Left renal cortex interstitium (tissue), 4 donors: ENCODE measurements around the gene DNAJB7. TPM values are rescaled to one million over a fixed set of nuclear protein-coding genes. Genes with fewer than 3 reads are reported as not detected.
A peak's percentile ranks its signal among the peaks of the same experiment; 100 is the strongest.
"Not testable (repeated sequence)": the region's sequence is repeated elsewhere in the genome, so short reads cannot be mapped to it uniquely, and the experiment has no call there.

Experiments used
- DNase-seq, 4 donors: peaks; one replicate each; pipeline ENCODE4 v3.0.0-alpha.2; 2013; ENCODE audit warnings: low read depth in 4 of 4, low spot score in 2 of 4, missing footprints in 1 of 4
- polyA plus RNA-seq, 4 donors: library from polyadenylated mRNA; unstranded; fragments of 120-200 nt; gene quantifications; one replicate each; pipeline ENCODE4 v1.2.1, GENCODE V29; 2013; ENCODE audit not compliant: insufficient read length in 4 of 4

DNAJB7 gene
- polyA plus RNA-seq, 4 donors: 0.20 to 1.0 (median 0.56) TPM

DNA sequence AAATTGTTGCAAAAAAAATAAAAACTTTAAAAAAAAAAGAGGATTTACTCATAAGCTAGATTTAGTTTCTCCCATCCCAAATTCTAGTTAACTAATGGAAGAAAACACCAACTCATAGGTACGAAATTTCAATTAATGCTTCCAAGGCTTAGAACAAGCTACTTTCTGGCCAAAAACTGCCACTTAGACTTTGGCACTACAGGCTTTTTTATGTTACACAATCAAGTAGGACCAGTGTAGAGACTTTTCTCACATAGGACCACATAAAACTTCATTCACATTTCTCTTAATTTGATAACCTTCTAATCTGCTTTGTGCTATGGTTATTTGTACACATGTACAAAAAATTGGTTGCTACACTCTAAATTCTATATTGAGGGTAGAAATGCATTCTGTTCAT is 8.6 kb downstream of the DNAJB7 start:
- no peak for DNase-seq

DNA sequence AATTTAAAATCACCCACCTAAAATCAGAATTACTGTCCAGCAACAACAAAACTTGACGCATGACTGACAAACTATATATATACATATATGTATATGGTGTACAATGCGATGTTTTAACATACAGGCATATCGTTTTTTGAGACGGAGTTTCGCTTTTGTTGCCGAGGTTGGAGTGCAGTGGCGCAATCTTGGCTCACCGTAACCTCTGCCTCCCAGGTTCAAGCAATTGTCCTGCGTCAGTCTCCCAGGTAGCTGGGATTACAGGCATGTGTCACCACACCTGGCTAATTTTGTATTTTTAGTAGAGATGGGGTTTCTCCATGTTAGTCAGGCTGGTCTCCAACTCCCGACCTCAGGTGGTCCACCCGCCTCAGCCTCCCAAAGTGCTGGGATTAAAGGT is 16.1 kb downstream of the DNAJB7 start:
- not testable (repeated sequence) for DNase-seq

DNA sequence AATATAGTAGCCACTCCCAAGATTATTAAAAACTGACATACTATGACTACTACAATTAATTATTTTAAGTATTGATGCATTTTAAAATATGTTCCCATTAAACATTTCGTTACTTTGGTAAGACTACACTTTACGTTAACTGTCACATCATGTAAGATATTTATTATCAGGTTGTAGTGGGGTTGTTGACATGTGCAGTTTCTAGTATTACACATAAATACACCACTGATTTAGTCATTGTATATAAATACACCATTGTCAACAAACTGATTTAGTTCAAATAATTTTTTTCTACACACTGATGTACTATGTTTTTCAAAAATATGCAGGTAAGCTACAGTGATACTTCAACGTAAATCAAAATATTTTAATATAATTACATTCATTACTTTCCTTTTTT is 17.0 kb downstream of the DNAJB7 start:
- no peak for DNase-seq

DNA sequence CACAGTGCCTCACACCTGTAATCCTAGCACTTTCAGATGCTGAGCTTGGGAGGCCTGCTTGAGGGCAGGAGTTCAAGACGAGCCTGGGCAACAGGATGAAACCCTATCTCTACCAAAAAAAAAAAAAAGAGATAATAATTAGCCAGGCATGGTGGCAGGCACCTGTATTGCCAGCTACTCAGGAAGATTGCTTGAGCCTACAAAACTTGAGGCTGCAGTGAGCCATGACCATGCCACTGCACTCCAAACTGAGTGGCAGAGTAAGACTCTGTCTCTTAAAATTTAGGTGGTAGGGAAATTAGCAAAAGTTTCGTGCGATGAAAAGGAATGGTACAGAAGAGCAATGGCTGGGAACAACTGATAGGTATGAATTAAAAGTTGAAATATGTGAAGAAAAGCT is 23.4 kb downstream of the DNAJB7 start:
- DNase-seq: no peak

DNA sequence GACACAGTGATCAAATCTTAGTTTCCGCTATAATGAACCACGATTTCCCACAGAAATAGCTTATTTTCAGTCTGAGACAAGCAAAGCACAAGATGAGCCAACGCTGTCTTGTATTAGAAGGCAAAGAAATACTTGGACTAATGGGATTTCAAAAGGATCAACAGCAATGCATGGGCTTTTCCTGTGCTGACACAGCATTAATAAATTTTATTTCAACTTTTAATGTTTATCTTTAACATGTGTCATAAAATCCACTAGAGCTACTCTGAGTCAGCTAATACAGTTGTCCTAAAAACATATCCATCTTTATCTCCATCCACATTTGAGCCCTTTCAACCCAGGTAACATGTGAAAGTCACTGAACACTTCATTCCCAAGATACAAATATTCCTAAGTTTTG is 27.3 kb downstream of the DNAJB7 start:
- no peak for DNase-seq

DNA sequence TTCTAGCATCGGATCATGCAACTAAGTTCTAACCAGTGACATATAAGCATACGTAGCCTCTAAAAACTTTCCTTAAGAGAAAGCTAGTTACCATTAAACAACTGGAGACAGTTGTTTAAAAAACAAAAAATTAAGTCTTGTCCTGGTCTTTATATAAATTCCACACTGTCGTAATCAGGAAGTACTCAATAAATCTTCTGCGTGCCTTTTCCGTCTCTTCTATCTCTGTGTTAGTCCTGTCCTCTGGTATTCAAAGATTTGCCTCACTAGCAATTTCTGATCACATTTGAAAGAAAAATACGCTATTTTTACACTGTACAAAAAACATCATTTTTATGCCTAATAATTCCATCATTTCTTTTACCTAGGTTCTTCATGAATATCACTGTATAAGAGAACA is 32.8 kb downstream of the DNAJB7 start:
- no peak for DNase-seq

DNA sequence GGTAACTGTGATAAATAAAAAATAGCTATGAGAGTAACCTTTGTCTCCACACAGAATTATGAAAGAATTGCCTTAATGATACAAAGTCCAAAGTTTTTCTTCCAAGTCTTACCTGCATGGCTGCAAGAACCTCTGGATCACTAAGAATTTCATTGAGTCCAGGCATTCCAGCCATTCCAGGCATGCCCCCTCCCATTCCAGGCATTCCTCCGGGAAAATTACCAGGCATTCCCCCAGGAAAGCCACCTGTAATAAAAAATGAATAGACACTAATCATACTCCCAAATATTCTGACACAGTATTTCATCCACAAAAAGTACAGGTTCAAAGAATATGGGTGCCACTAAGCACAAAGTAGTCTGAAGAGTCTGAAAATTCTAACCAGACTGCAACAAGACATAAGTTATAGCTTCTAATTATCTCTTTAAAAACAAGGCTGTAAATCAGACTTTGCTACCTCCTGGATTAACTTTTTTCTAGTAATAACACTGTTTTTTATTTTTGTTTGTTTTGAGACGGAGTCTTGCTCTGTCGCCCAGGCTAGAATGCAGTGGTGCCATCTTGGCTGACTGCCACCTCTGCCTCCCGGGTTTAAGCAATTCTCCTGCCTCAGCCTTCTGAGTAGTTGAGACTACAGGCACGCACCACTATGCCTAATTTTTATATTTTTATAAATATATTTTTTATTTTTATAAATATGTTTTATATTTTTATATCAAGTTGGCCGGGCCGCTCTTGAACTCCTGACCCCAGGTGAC is 34.8 kb downstream of the DNAJB7 start:
- DNase-seq: no peak

DNA sequence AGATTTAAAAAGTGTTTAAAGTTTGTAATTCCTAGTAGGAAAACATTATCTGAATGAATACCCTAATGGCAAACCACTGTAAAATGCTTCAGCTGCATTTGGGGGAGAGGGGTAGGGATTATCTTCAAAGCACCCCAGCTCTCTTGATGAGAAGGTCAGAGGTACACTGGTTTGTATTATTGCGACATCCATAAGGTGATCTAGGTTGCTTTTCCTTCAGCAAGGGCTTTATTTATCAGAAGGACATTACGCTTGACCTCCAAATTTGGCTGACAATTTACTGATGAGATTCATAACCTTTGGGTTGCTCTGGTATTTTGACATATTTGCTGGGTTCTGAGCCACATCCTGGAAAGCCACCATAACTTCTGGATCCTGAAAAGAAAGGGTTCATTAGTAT is 35.6 kb downstream of the DNAJB7 start:
- not testable (repeated sequence) for DNase-seq

DNA sequence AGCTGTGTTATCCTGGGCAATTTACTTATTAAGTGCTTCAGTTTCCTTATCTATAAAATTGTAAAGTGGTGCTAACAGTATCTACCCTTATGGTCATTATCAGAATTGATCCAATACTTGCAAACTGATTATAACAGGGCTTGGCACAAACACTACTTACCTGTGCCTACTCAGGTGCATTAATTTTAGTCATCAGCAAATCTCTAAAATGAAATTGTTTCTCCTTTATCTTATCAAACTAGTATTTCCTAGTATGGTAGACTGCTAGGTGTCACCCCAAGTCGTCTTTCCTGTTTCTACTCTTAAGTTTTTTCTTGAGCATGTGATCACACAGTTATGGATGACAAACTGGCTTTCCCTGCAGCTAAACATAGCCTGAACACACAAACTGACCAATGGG is 38.5 kb downstream of the DNAJB7 start:
- DNase-seq: no peak

DNA sequence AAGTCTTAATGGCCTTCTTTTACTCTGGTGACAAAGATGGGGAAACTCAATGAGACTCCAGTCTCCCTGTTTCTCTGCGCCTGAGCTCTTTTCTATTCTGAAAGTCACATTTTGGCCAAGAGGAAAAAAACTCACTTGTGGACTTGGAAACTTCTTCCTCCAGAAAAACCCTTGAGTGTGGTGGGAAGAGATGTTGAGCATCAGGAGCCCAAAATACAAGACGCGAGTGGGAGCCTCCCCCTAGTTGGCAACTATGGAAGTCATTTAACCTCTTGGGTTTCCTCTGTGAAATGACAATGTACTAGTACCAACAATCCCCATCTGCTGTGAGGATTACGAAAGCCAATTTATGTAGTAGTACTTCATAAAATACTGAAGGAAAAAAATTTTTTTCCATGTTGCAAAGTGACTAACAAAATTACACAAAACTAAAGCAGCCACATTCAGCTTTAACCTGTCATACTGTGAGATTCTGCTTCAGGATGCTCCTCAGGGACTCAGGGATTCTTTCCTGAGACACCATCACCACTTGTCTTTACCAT is 42.2 kb downstream of the DNAJB7 start:
- DNase-seq: no peak

DNA sequence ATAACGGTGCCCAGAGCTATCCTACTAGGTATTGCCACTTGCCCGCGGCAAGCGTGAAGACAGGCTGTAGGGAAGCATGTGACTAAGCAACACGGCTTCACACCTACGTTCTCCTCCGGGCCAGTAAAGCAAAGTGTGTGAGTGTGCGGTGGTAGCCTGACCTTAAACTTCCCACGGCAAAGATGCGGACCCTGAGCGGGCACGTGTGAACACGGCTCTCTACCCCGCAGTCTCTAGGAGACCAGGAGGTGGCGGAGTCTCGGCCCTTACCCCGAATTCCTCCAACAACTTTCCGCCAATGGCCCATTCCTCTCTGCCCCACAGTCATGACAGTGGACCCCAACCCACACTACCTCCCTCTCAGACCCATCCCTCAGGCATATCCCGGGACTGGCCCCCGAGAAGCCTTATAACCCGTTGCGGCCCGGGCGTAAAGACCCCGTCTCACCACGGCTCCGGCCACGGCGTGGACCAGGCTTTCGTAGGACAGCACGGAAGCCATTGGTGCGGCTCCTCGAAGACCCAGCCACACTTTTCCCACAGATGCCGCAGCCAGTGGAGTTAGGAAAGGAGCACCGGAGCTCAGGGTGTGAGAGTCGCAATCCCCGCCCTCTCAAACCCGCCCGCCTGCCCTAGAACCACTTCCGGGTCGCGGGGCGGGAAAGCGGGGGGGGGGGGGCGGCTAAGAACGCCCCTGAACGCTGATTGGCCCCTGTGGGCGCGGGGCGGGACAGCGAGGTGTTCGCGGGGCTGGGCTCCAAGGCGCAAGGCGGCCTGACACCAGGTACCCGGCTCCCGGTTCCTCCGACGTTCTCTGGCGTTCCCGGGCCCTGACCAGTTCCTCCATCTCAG is 42.9 kb downstream of the DNAJB7 start, which contains the start of gene SLC25A17:
SLC25A17 (minus strand) TSS at position 600 of the 852 bp plus-strand sequence; CDS start at position 502, 98 bp downstream.
- peak; percentile 51 to 82 (median 58) for DNase-seq

DNA sequence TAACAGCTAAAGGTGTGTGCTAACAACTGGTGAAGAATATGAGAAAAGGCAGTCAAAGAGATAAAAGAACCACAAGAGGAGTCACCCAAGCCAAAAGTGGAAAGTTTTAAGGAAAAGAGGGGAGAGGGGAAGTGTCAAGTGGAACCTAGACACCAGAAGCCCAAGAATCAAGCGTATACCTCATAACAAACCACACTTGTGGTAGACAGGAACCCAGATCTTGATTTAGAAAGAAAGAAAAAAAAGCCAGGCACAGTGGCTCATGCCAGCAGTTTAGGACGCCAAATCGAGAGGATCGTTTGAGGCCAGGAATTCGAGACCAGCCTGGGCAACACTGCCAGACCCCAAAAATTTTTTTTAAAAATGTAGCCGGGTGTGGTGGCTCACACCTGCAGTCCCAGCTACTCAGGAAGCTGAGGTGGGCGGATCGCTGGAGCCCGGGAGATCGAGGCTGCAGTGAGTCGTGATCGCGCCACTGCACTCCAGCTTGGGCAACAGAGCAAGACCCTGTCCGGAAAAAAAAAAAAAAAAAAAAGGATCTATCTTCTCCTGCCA is 43.6 kb downstream of the DNAJB7 start:
- no peak for DNase-seq

DNA sequence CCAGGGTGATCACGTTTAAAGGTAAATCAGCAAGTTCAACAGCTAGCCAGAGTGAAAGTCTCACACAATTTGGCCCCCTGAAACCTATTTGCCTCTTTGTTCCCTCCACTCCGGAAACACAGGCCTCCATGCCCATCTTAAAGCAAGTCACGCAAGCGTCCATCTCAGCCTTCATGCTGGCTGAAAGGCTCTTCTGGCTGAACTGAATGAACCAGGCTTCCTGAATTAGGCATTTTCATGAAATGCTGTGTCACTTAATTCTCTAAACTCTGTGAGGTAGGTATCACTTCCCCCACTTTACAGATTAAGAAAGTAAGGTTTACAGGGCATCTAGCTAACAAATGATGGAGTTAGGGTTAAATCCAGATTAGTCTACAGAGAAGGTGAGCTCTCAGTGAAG is 44.2 kb downstream of the DNAJB7 start:
- DNase-seq: no peak

DNA sequence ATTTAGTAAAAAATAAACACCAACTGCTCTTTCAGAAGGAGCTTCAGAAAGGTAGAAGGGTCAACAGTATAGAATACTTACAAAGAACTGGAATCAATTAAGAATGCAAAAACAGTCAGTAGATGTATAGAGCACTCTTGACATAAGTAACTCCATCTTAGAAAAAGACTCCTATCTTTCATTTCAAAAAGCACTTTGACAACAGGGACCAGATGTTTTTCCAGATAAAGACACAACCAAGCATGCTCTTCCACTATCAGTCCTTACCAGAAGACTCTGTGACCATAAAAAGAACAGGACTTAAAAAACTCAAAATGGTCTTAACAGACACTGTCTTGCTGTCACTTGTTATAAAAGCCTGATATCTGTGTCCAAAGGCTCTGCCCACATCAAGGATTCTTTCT is 48.0 kb downstream of the DNAJB7 start:
- DNase-seq: no peak

Other genes with a start within 250 kb of the DNAJB7 start
- gene MRTFA, start 225.4 kb downstream of the DNAJB7 start, polyA plus RNA-seq: 10 to 100 TPM; 19.6 to 32.0 (median 28.0) TPM
- gene MCHR1, start 182.6 kb downstream of the DNAJB7 start, polyA plus RNA-seq: under 1 TPM; 0.10 to 0.44 (median 0.34) TPM
- gene SLC25A17, start 42.8 kb downstream of the DNAJB7 start, polyA plus RNA-seq: 10 to 100 TPM; 36.4 to 43.0 (median 38.6) TPM
- gene ST13, start 5.5 kb downstream of the DNAJB7 start, polyA plus RNA-seq: 100 to 1,000 TPM; 579 to 705 (median 610) TPM
- gene XPNPEP3, start 5.0 kb downstream of the DNAJB7 start, polyA plus RNA-seq: 10 to 100 TPM; 18.3 to 25.6 (median 23.3) TPM
- 10 to 100 TPM; 68.6 to 79.9 (median 71.2) TPM for gene RBX1, start 89.3 kb upstream of the DNAJB7 start, polyA plus RNA-seq
- 10 to 100 TPM; 41.7 to 73.9 (median 59.4) TPM for gene EP300, start 230.5 kb upstream of the DNAJB7 start, polyA plus RNA-seq